Glutamatergic neuron (in vitro differentiated cells): ENCODE data around the gene COPS9. TPM values are rescaled to one million over a fixed set of nuclear protein-coding genes. Genes with fewer than 3 reads are reported as not detected.
A peak's percentile ranks its signal among the peaks of the same experiment; 100 is the strongest.

Experiments
- DNase-seq: peaks from one replicate; pipeline ENCODE4 v3.0.0; 2022
- H3K27ac Mint-ChIP-seq: one replicate; pipeline ENCODE4 v1.8.0; 2020; ENCODE audit warnings: mild to moderate bottlenecking, mixed read lengths, inconsistent platforms; ENCODE audit not compliant: unreplicated experiment
- H3K27me3 Mint-ChIP-seq: one replicate; pipeline ENCODE4 v1.8.0; 2020; ENCODE audit warnings: mild to moderate bottlenecking, moderate library complexity, mixed read lengths, inconsistent platforms; ENCODE audit not compliant: unreplicated experiment
- H3K36me3 Mint-ChIP-seq: one replicate; pipeline ENCODE4 v1.8.0; 2020; ENCODE audit warnings: mild to moderate bottlenecking, mixed read lengths, inconsistent platforms; ENCODE audit not compliant: unreplicated experiment
- H3K4me1 Mint-ChIP-seq: one replicate; pipeline ENCODE4 v1.8.0; 2020; ENCODE audit warnings: mild to moderate bottlenecking, low read depth, mixed read lengths, inconsistent platforms; ENCODE audit not compliant: unreplicated experiment
- H3K4me3 Mint-ChIP-seq: one replicate; pipeline ENCODE4 v1.8.0; 2020; ENCODE audit warnings: mild to moderate bottlenecking, mixed read lengths, inconsistent platforms; ENCODE audit not compliant: unreplicated experiment
- H3K9me3 Mint-ChIP-seq: one replicate; pipeline ENCODE4 v1.8.0; 2020; ENCODE audit warnings: mild to moderate bottlenecking, moderate library complexity, mixed read lengths, inconsistent platforms; ENCODE audit not compliant: unreplicated experiment
- total RNA-seq: library from RNA; stranded (reverse); fragmentation: NEBNext Ultra II Directional; extraction: Animal tissue kit (Norgen Biotek cat#: 25700); gene quantifications from one replicate; pipeline ENCODE4 v1.2.1, GENCODE V29; 2021; ENCODE audit not compliant: unreplicated experiment
- TF ChIP-seq, protein P1 (sequence below): fragments of 200-600 bp; sonication (generic); IDR thresholded peaks from one replicate; pipeline ENCODE4 v1.5.0; 2021; ENCODE audit not compliant: partially characterized antibody, unreplicated experiment

Gene COPS9
- total RNA-seq, 1 donor from 2014 or later, result 121 TPM

DNA sequence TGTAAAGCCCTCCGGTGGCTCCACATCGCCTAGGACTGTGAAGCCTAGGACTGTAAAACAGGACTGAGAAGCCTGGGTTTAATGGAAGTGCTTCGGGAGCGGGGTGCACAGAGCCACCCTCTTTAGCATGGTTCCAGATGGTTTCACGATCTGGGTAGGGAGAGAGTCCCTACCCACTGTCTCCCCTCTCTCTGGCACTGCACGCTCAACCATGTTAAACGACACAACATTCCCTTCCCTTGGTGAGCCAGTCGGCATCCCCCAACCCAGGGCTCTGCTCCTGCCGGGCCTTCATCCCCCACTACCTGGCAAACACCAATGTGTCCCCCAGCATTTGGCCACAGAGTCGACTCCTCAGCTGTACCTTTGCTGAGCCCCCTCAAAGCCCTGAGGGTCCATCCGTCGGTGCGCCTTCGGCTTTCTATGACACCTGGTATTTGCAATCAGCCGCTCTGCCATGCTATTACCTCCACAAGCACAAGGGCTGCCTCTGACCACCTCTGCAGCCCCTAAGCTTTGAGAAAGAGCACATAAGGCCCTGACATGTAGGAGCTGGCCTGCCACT is 1.1 kb downstream of the COPS9 start:
- TF ChIP-seq, protein P1, sequence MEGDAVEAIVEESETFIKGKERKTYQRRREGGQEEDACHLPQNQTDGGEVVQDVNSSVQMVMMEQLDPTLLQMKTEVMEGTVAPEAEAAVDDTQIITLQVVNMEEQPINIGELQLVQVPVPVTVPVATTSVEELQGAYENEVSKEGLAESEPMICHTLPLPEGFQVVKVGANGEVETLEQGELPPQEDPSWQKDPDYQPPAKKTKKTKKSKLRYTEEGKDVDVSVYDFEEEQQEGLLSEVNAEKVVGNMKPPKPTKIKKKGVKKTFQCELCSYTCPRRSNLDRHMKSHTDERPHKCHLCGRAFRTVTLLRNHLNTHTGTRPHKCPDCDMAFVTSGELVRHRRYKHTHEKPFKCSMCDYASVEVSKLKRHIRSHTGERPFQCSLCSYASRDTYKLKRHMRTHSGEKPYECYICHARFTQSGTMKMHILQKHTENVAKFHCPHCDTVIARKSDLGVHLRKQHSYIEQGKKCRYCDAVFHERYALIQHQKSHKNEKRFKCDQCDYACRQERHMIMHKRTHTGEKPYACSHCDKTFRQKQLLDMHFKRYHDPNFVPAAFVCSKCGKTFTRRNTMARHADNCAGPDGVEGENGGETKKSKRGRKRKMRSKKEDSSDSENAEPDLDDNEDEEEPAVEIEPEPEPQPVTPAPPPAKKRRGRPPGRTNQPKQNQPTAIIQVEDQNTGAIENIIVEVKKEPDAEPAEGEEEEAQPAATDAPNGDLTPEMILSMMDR, result no peak
- no peak for DNase-seq
- peak overlapping the region; percentile 93 for H3K27ac Mint-ChIP-seq
- H3K4me1 Mint-ChIP-seq, result peaks cover 21% of the 10 kb centered on the region
- H3K4me3 Mint-ChIP-seq, result peak overlapping the region; percentile 99
- peaks cover 15% of the 10 kb centered on the region for H3K9me3 Mint-ChIP-seq
- H3K36me3 Mint-ChIP-seq, result no peaks in the 10 kb centered on the region
- H3K27me3 Mint-ChIP-seq, result peaks cover 7% of the 10 kb centered on the region

DNA sequence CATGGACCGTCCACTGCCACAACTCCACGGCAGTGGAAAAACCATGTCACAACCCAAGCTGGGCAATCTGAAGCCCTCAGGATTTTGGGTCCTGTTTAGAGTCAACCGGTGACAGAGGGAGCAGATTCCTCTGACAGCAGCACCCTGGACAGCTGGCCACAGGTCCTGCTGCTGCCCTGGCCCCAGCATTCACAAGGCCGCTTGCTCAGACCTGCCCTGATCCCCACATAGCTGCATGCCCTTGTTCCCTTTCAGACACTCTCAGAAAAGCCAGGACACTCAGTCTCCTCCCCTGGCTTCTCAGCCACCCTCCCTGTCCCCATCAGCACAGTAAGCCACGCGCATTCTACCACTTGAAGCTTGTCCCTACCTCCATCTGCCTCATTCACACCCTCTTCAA is 1.6 kb downstream of the COPS9 start:
- peak overlapping the region; percentile 99 for H3K4me3 Mint-ChIP-seq
- peaks cover 21% of the 10 kb centered on the region for H3K4me1 Mint-ChIP-seq
- DNase-seq, result no peak
- H3K27ac Mint-ChIP-seq, result peak overlapping the region; percentile 39
- TF ChIP-seq, protein P1, result no peak
- H3K36me3 Mint-ChIP-seq, result no peaks in the 10 kb centered on the region
- H3K27me3 Mint-ChIP-seq, result peaks cover 7% of the 10 kb centered on the region
- peaks cover 15% of the 10 kb centered on the region for H3K9me3 Mint-ChIP-seq

DNA sequence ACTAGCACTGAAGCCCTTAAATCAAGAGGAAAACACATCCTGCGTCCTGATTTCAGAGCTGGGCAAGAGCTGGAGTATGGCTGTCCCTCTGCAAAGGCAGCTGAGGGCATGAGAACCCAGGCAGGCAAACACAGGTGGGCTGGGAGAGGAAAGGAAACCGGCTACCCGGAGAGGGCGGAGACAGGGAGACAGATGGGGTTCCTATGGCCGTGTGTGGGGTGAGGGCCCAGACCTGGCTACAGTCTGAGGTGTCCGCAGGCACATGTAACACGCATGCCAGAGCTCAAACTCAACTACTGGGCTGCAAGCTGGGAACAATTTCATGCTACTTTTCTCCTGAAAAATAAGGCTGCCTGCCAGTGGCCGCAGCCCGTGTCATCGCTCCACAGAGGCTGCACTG is 2.7 kb downstream of the COPS9 start:
- TF ChIP-seq, protein P1, result no peak
- no peak overlapping the region for H3K27ac Mint-ChIP-seq
- H3K36me3 Mint-ChIP-seq, result no peaks in the 10 kb centered on the region
- no peak for DNase-seq
- peaks cover 10% of the 10 kb centered on the region for H3K9me3 Mint-ChIP-seq
- H3K4me3 Mint-ChIP-seq, result peak overlapping the region; percentile 30
- H3K27me3 Mint-ChIP-seq, result peaks cover 7% of the 10 kb centered on the region
- H3K4me1 Mint-ChIP-seq, result peaks cover 21% of the 10 kb centered on the region

DNA sequence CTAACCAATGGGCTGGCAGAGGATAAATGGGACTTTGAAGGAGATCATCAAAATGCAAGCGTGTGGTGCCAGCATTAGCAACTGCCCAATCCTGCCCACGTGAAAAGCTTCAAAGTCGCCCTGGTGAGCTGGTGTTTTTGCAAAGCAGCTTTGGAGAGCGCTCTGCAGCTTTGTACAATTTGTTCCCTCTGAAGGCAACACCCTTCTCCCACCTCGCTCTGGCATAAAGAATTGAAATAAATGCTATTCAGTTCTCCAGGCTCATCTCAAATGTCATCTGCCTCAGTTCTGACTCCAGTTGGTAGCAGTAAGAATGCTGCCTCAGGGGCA is 3.5 kb downstream of the COPS9 start:
- TF ChIP-seq, protein P1, result no peak
- no peak for DNase-seq
- Mint-ChIP-seq H3K4me1 (peaks cover 21% of the 10 kb centered on the region), H3K27me3 (peaks cover 5% of the 10 kb centered on the region), H3K4me3 (no peak overlapping the region), H3K27ac (no peak overlapping the region), H3K36me3 (no peaks in the 10 kb centered on the region), H3K9me3 (peaks cover 8% of the 10 kb centered on the region)

DNA sequence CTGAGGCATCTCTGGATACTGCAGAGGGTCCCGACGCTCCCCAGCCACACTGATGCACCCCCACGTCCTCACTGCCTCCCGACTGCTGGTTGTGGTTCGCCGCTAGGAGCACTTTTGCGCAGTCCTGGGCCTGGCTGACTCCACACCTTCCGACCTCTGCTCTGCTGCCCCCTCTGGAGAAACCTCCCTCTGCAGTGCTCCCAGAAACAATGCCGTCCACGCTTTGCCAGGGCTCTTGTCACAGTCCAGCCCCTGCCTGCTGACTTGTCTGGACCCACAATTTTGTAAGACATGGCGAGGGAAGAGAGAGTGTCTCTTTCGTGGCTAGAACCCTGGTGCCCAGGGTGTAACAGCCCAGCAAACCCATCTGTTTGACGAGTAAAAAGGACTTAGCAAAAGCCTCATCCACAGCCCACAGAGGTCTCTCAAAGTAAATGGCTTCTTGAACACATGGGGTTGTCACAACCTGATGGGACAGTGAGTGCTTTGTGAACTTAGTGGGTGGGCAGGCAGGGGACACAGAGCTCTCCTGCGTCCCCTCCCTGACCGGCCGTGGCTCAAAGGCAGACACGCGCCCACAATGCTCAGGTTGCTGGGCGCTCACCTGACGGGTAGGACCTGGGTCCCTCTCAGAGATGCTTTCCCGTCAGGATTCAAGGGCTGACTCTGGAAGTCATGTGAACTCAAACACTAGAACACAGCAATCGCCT is 4.0 kb downstream of the COPS9 start:
- TF ChIP-seq, protein P1, result peak; percentile 21
- H3K27ac Mint-ChIP-seq, result no peak overlapping the region
- peaks cover 19% of the 10 kb centered on the region for H3K4me1 Mint-ChIP-seq
- H3K9me3 Mint-ChIP-seq, result peaks cover 6% of the 10 kb centered on the region
- H3K27me3 Mint-ChIP-seq, result peaks cover 5% of the 10 kb centered on the region
- no peak overlapping the region for H3K4me3 Mint-ChIP-seq
- H3K36me3 Mint-ChIP-seq, result no peaks in the 10 kb centered on the region
- DNase-seq, result no peak
